Left lobe of liver (tissue), 2 donors: Measurements from ENCODE around the gene TWIST2. TPM values are rescaled to one million over a fixed set of nuclear protein-coding genes. Genes with fewer than 3 reads are reported as not detected.

Experiments used
- ATAC-seq: fragments of 200-7000 bp; cut with Tn5 transposase; one replicate; pipeline ENCODE4 v1.9.1; 2020; ENCODE audit warnings: mild to moderate bottlenecking, moderate library complexity
- DNase-seq: peaks from one replicate; pipeline ENCODE4 v3.0.0-alpha.2; 2020; ENCODE audit warnings: low spot score
- total RNA-seq: library from RNA; stranded (reverse); gene quantifications from one replicate; pipeline ENCODE4 v1.2.1, GENCODE V29; 2021
- donor health status: DM: no; HTN: no; CAD: no; lungs with moderate emphysema.
- donor health status: DM: no; HTN: yes; CAD: no.

Gene TWIST2
- total RNA-seq, 1 donor from 2014 or later = not detected

- ATAC-seq (no peak), DNase-seq (no peak)
Measured at GRCh38 chr2:238835726-238836301, 12.1 kb upstream of the TWIST2 start.

GRCh38 chr2:238838786-238839327, 9.0 kb upstream of the TWIST2 start:
- no peak for DNase-seq
- ATAC-seq = no peak

- ATAC-seq (no peak), DNase-seq (no peak)
Measured at GRCh38 chr2:238839428-238839827, 8.5 kb upstream of the TWIST2 start.

- DNase-seq (no peak), ATAC-seq (no peak)
Measured at GRCh38 chr2:238841542-238842164, 6.2 kb upstream of the TWIST2 start.

- DNase-seq (no peak), ATAC-seq (no peak)
Measured at GRCh38 chr2:238843476-238843875, 4.4 kb upstream of the TWIST2 start.

GRCh38 chr2:238845583-238846377, 2.1 kb upstream of the TWIST2 start:
- ATAC-seq (no peak), DNase-seq (no peak)

- DNase-seq (no peak), ATAC-seq (no peak)
Measured at GRCh38 chr2:238846378-238846627, 1.6 kb upstream of the TWIST2 start.

- ATAC-seq (peak; percentile 34), DNase-seq (no peak)
Measured at GRCh38 chr2:238846628-238847418, 1.1 kb upstream of the TWIST2 start.

GRCh38 chr2:238847419-238847801, 475 bp upstream of the TWIST2 start:
- DNase-seq (no peak), ATAC-seq (peak; percentile 20)

GRCh38 chr2:238848691-238848975, 748 bp downstream of the TWIST2 start:
- DNase-seq (no peak), ATAC-seq (no peak)

- DNase-seq (no peak), ATAC-seq (no peak)
Measured at GRCh38 chr2:238848976-238849853, 1.3 kb downstream of the TWIST2 start.

- ATAC-seq = no peak
- no peak for DNase-seq
Measured at GRCh38 chr2:238850091-238850490, 2.2 kb downstream of the TWIST2 start.

GRCh38 chr2:238851026-238851425, 3.1 kb downstream of the TWIST2 start:
- no peak for ATAC-seq
- no peak for DNase-seq

GRCh38 chr2:238851761-238852160, 3.9 kb downstream of the TWIST2 start:
- no peak for ATAC-seq
- DNase-seq = no peak

- ATAC-seq (no peak), DNase-seq (no peak)
Measured at GRCh38 chr2:238852206-238852869, 4.5 kb downstream of the TWIST2 start.

- ATAC-seq (no peak), DNase-seq (no peak)
Measured at GRCh38 chr2:238853218-238853617, 5.3 kb downstream of the TWIST2 start.

GRCh38 chr2:238853721-238854120, 5.8 kb downstream of the TWIST2 start:
- ATAC-seq = no peak
- no peak for DNase-seq

- ATAC-seq (no peak), DNase-seq (no peak)
Measured at GRCh38 chr2:238854246-238854645, 6.4 kb downstream of the TWIST2 start.

- ATAC-seq = no peak
- no peak for DNase-seq
Measured at GRCh38 chr2:238854699-238855229, 6.9 kb downstream of the TWIST2 start.

- ATAC-seq (no peak), DNase-seq (no peak)
Measured at GRCh38 chr2:238855299-238855698, 7.4 kb downstream of the TWIST2 start.
